Motor neuron (in vitro differentiated cells): ENCODE results near the gene CPED1. TPM values are rescaled to one million over a fixed set of nuclear protein-coding genes. Genes with fewer than 3 reads are reported as not detected.
A peak's percentile ranks its signal among the peaks of the same experiment; 100 is the strongest.

Experiments
- ATAC-seq, 8 experiments: fragments of 200-7000 bp; cut with Tn5 transposase; replicated peaks in 6 of 8; 2 replicates each; pipeline ENCODE4 v1.8.0; 2021; ENCODE audit warnings: mild to moderate bottlenecking in 8 of 8, moderate library complexity in 8 of 8
- H3K27ac ChIP-seq, 2 donors: fragments of 250-450 bp; sonication (Bioruptor Pico); 2 replicates each; pipeline ENCODE4 v1.9.0; 2021; ENCODE audit warnings: antibody characterized with exemption in 2 of 2, mild to moderate bottlenecking in 2 of 2, moderate library complexity in 1 of 2
- H3K4me1 ChIP-seq, 2 donors: fragments of 250-450 bp; sonication (Bioruptor Pico); replicated peaks in 1 of 2; 2 replicates each; pipeline ENCODE4 v1.6.1; 2021; ENCODE audit warnings: antibody characterized with exemption in 2 of 2, mild to moderate bottlenecking in 2 of 2, moderate library complexity in 1 of 2
- H3K4me3 ChIP-seq, 5 donors: fragments of 250-450 bp; sonication (Bioruptor Pico); 2 replicates each; pipeline ENCODE4 v1.9.0; 2021; ENCODE audit warnings: antibody characterized with exemption in 5 of 5, mild to moderate bottlenecking in 5 of 5, moderate library complexity in 4 of 5
- WGBS, 10 experiments: fragments of 450-650 bp; shearing (Covaris generic); methylation state at CpG; one replicate each; pipeline ENCODE4 v1.0.0; 2022; 5-methylcytosine and 5-hydroxymethylcytosine counted together
- in situ Hi-C, 9 experiments: fragments of 400-800 bp; cut with MboI; loops; one replicate each; pipeline ENCODE4 v1.15.0; 2021; ENCODE audit warnings: low sequenced_read_pairs in 9 of 9, low pct_unique_long_range_greater_than_20kb in 2 of 9; ENCODE audit not compliant: unreplicated experiment in 9 of 9
- total RNA-seq, 8 experiments: library from RNA; unstranded; fragments of 300-600 nt; gene quantifications; 2 replicates each; pipeline versions ENCODE4 v1.2.3 to v1.2.4, GENCODE V29; 2022

Gene CPED1
- total RNA-seq, 8 experiments from 2014 or later = 0.05 to 21.8 (median 0.47) TPM; not detected in 1

- no peak within 1 kb of the TSS for H3K27ac ChIP-seq
- H3K4me1 ChIP-seq = peaks cover 0 to 6% of the 10 kb centered on the region in 2 donors
- 25 to 100% (median 83%) methylated on average over 1 to 8 of the region's 27 CpGs; no CpG with 5 or more reads in 3 of the 10 experiments for WGBS, 10 experiments
- peak in 6 of 8 experiments; percentile 14 to 80 (median 66) for ATAC-seq
- peak within 1 kb of the TSS; percentile 14 to 42 (median 31) for H3K4me3 ChIP-seq
- in situ Hi-C loops = loop anchor here in 2 of 9 experiments (25.0 kb wide), 2 partner anchors 191 to 341 kb away; partner anchors contain the start of gene CPED1 (in 1 of the 2)
Observed at GRCh38 chr7:121328508-121329190, 340.1 kb downstream of the CPED1 start, which contains the start of gene WNT16. Gene WNT16, plus strand, starts transcription at chr7:121329000. Its CDS starts 293 bp downstream, at chr7:121329293.

- peak; percentile 22 to 81 (median 50) for ATAC-seq
- Histone ChIP-seq H3K4me3 (peak overlapping the region; percentile 14 to 42 (median 31)), H3K4me1 (peaks cover 0 to 6% of the 10 kb centered on the region in 2 donors), H3K27ac (no peak overlapping the region)
- in situ Hi-C loops = loop anchor here in 2 of 9 experiments (25.0 kb wide), 2 partner anchors 192 to 342 kb away; partner anchors contain the start of gene CPED1 (in 1 of the 2)
- WGBS, 10 experiments = 0 to 20% (median 7%) methylated on average over 1 to 27 of the region's 47 CpGs; no CpG with 5 or more reads in 6 of the 10 experiments
Observed at GRCh38 chr7:121329191-121330052, 340.9 kb downstream of the CPED1 start.

GRCh38 chr7:121330053-121330833 is 341.7 kb downstream of the CPED1 start:
- peak; percentile 27 to 59 (median 50) for ATAC-seq
- no peak overlapping the region for H3K27ac ChIP-seq
- in situ Hi-C loops = loop anchor here in 2 of 9 experiments (25.0 kb wide), 2 partner anchors 193 to 343 kb away; partner anchors contain the start of gene CPED1 (in 1 of the 2)
- 0 to 20% (median 3%) methylated on average over 2 to 25 of the region's 52 CpGs; no CpG with 5 or more reads in 1 of the 10 experiments for WGBS, 10 experiments
- H3K4me1 ChIP-seq = peaks cover 0 to 6% of the 10 kb centered on the region in 2 donors
- peak overlapping the region; percentile 14 to 42 (median 31) for H3K4me3 ChIP-seq

GRCh38 chr7:121331048-121331447 is 342.5 kb downstream of the CPED1 start:
- ATAC-seq = no peak
- Histone ChIP-seq H3K4me3 (no peak overlapping the region), H3K4me1 (peaks cover 0 to 6% of the 10 kb centered on the region in 2 donors), H3K27ac (no peak overlapping the region)
- in situ Hi-C loops = loop anchor here in 2 of 9 experiments (25.0 kb wide), 2 partner anchors 194 to 344 kb away; partner anchors contain the start of gene CPED1 (in 1 of the 2)
- WGBS, 10 experiments = 24 to 86% (median 57%) methylated on average over 2 to 4 of the region's 4 CpGs

- WGBS, 10 experiments = 20 to 92% (median 44%) methylated on average over 2 to 5 of the region's 5 CpGs; no CpG with 5 or more reads in 1 of the 10 experiments
- in situ Hi-C loops = loop anchor here in 2 of 9 experiments (25.0 kb wide), 2 partner anchors 194 to 344 kb away; partner anchors contain the start of gene CPED1 (in 1 of the 2)
- no peak overlapping the region for H3K4me3 ChIP-seq
- H3K27ac ChIP-seq = no peak overlapping the region
- peaks cover 0 to 6% of the 10 kb centered on the region in 2 donors for H3K4me1 ChIP-seq
- ATAC-seq = peak in 1 of 8 experiments; percentile 26
Observed at GRCh38 chr7:121331574-121331973, 343.1 kb downstream of the CPED1 start.

- in situ Hi-C loops = loop anchor here in 2 of 9 experiments (25.0 kb wide), 2 partner anchors 197 to 347 kb away; partner anchors contain the start of gene CPED1 (in 1 of the 2)
- Histone ChIP-seq H3K27ac (no peak overlapping the region), H3K4me3 (no peak overlapping the region), H3K4me1 (peaks cover 0 to 6% of the 10 kb centered on the region in 2 donors)
- ATAC-seq = no peak
- WGBS, 10 experiments = 85 to 100% (median 96%) methylated on average over 2 to 4 of the region's 4 CpGs; no CpG with 5 or more reads in 3 of the 10 experiments
Observed at GRCh38 chr7:121334376-121334775, 345.9 kb downstream of the CPED1 start.

- no peak for ATAC-seq
- 47 to 96% (median 76%) methylated on average over 3 to 10 of the region's 10 CpGs; no CpG with 5 or more reads in 1 of the 10 experiments for WGBS, 10 experiments
- Histone ChIP-seq H3K4me1 (peaks cover 0 to 6% of the 10 kb centered on the region in 2 donors), H3K27ac (no peak overlapping the region), H3K4me3 (no peak overlapping the region)
- in situ Hi-C loops = loop anchor here in 2 of 9 experiments (25.0 kb wide), 2 partner anchors 198 to 348 kb away; partner anchors contain the start of gene CPED1 (in 1 of the 2)
Observed at GRCh38 chr7:121334875-121335648, 346.6 kb downstream of the CPED1 start.

GRCh38 chr7:121336579-121336978 is 348.1 kb downstream of the CPED1 start:
- in situ Hi-C loops = loop anchor here in 2 of 9 experiments (25.0 kb wide), 2 partner anchors 199 to 349 kb away; partner anchors contain the start of gene CPED1 (in 1 of the 2)
- Histone ChIP-seq H3K27ac (no peak overlapping the region), H3K4me1 (peaks cover 0 to 2% of the 10 kb centered on the region in 2 donors), H3K4me3 (no peak overlapping the region)
- 38 to 100% (median 69%) methylated on average over 1 to 3 of the region's 3 CpGs for WGBS, 10 experiments
- ATAC-seq = no peak

GRCh38 chr7:121337398-121337797 is 348.9 kb downstream of the CPED1 start:
- Histone ChIP-seq H3K27ac (no peak overlapping the region), H3K4me3 (no peak overlapping the region), H3K4me1 (no peaks in the 10 kb centered on the region)
- in situ Hi-C loops = loop anchor here in 2 of 9 experiments (25.0 kb wide), 2 partner anchors 200 to 350 kb away; partner anchors contain the start of gene CPED1 (in 1 of the 2)
- WGBS, 10 experiments = 0 to 80% (median 43%) methylated on average over 1 to 3 of the region's 3 CpGs; no CpG with 5 or more reads in 1 of the 10 experiments
- peak in 5 of 8 experiments; percentile 26 to 82 (median 45) for ATAC-seq

GRCh38 chr7:121339082-121339481 is 350.6 kb downstream of the CPED1 start:
- in situ Hi-C loops = loop anchor here in 2 of 9 experiments (25.0 kb wide), 2 partner anchors 202 to 352 kb away; partner anchors contain the start of gene CPED1 (in 1 of the 2)
- no peaks in the 10 kb centered on the region for H3K4me1 ChIP-seq
- H3K4me3 ChIP-seq = no peak overlapping the region
- H3K27ac ChIP-seq = no peak overlapping the region
- 80 to 100% (median 93%) methylated on average over 1 to 4 of the region's 5 CpGs; no CpG with 5 or more reads in 5 of the 10 experiments for WGBS, 10 experiments
- peak in 1 of 8 experiments; percentile 24 for ATAC-seq

GRCh38 chr7:121341933-121342332 is 353.4 kb downstream of the CPED1 start:
- no peak overlapping the region for H3K27ac ChIP-seq
- peak in 1 of 8 experiments; percentile 8 for ATAC-seq
- H3K4me3 ChIP-seq = no peak overlapping the region
- no peaks in the 10 kb centered on the region for H3K4me1 ChIP-seq
- in situ Hi-C loops = loop anchor here in 2 of 9 experiments (25.0 kb wide), 2 partner anchors 205 to 355 kb away; partner anchors contain the start of gene CPED1 (in 1 of the 2)
